Spleen (tissue), 7 donors: ENCODE data around the gene H1-8.

ENCODE experiments used
- POLR2A ChIP-seq, 3 donors: fragments of 450-650 bp; IDR thresholded peaks; one replicate each; pipeline ENCODE4 v1.5.1; 2017; ENCODE audit warnings: antibody characterized with exemption in 3 of 3, mild to moderate bottlenecking in 1 of 3
- TF ChIP-seq, protein P1 (sequence below), 11 experiments: fragments of 200-600 bp in 7 of 11; fragments of 450-650 bp in 4 of 11; sonication (generic) in 4 of 11; IDR thresholded peaks in 8 of 11; conservative IDR thresholded peaks in 3 of 11; 1 replicate in 7 of 11; 2 replicates in 4 of 11; pipeline versions ENCODE4 v1.4.0 to v1.8.0; 2016 to 2021; ENCODE audit warnings: antibody characterized with exemption in 11 of 11, inconsistent platforms in 4 of 11, mild to moderate bottlenecking in 1 of 11
- donor health status: DM: no; HTN: no; CAD: no; lungs with moderate emphysema.
- donor health status: DM: no; HTN: no; CAD: no.
- donor health status: DM: no; HTN: no; CAD: no.

- TF ChIP-seq, protein P1, sequence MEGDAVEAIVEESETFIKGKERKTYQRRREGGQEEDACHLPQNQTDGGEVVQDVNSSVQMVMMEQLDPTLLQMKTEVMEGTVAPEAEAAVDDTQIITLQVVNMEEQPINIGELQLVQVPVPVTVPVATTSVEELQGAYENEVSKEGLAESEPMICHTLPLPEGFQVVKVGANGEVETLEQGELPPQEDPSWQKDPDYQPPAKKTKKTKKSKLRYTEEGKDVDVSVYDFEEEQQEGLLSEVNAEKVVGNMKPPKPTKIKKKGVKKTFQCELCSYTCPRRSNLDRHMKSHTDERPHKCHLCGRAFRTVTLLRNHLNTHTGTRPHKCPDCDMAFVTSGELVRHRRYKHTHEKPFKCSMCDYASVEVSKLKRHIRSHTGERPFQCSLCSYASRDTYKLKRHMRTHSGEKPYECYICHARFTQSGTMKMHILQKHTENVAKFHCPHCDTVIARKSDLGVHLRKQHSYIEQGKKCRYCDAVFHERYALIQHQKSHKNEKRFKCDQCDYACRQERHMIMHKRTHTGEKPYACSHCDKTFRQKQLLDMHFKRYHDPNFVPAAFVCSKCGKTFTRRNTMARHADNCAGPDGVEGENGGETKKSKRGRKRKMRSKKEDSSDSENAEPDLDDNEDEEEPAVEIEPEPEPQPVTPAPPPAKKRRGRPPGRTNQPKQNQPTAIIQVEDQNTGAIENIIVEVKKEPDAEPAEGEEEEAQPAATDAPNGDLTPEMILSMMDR (IDR thresholded peaks at IDR 0.05 in 8 of 11, conservative IDR thresholded peaks at IDR 0.05 in 3 of 11), result no peak
- TF ChIP-seq POLR2A (IDR thresholded peaks at IDR 0.05), result no peak
Measured at GRCh38 chr3:129598484-129598883, 55.5 kb downstream of the H1-8 start.
